SU-DHL-6 (cell line): Measurements from ENCODE around the gene HSD17B11.

Source experiments
- EZH2phosphoT487 ChIP-seq: fragments of 200-600 bp; sonication (generic), shearing (Covaris generic); conservative IDR thresholded peaks from 2 replicates; pipeline ENCODE4 v1.6.1; 2018; ENCODE audit warnings: mild to moderate bottlenecking, antibody characterized with exemption, low read length, moderate library complexity, mixed read lengths
- TF ChIP-seq, protein P1 (sequence below): fragments of 200-600 bp; sonication (generic); IDR thresholded peaks from one replicate; pipeline ENCODE4 v1.5.1; 2017; ENCODE audit warnings: antibody characterized with exemption, mild to moderate bottlenecking, low read length, moderate library complexity; ENCODE audit not compliant: insufficient read depth, poor library complexity, severe bottlenecking

DNA sequence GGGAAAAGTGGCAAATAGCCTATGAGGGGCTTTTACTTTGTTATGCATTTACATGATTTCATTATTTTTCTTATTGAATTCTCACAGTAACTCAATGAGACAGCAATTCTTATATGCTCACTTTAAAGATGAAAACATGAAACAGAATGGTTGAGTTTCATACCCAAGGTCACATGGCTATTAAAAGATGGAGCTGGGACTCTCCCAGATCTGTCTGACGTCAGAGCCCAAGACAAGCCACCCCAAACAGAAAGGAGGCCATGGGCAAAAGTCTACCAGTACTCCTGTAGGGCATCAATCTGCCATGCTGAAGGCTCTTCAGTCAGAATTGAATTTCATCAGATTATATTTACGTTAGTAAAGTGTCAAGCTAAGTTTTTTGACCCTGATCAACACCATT is 13.2 kb downstream of the HSD17B11 start:
- TF ChIP-seq, protein P1, sequence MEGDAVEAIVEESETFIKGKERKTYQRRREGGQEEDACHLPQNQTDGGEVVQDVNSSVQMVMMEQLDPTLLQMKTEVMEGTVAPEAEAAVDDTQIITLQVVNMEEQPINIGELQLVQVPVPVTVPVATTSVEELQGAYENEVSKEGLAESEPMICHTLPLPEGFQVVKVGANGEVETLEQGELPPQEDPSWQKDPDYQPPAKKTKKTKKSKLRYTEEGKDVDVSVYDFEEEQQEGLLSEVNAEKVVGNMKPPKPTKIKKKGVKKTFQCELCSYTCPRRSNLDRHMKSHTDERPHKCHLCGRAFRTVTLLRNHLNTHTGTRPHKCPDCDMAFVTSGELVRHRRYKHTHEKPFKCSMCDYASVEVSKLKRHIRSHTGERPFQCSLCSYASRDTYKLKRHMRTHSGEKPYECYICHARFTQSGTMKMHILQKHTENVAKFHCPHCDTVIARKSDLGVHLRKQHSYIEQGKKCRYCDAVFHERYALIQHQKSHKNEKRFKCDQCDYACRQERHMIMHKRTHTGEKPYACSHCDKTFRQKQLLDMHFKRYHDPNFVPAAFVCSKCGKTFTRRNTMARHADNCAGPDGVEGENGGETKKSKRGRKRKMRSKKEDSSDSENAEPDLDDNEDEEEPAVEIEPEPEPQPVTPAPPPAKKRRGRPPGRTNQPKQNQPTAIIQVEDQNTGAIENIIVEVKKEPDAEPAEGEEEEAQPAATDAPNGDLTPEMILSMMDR = no peak
- no peak for TF ChIP-seq EZH2phosphoT487
